A673 (cell line): ENCODE results near the gene RNF215. TPM values are rescaled to one million over a fixed set of nuclear protein-coding genes. Genes with fewer than 3 reads are reported as not detected.
A peak's percentile ranks its signal among the peaks of the same experiment; 100 is the strongest.

Source experiments
- BruUV-seq: library from RNA; stranded (reverse); fragments of 400-500 nt; replicated peaks from 2 replicates; lab custom pipeline; 2021; lab: Mats Ljungman, UMichigan
- CTCF ChIA-PET: fragments of 300-600 bp; sonication (Branson Sonifier 250); formaldehyde crosslinking; loops from one replicate; lab custom pipeline; 2022; ENCODE audit warnings: antibody characterized with exemption; lab: Charles Lee
- POLR2A ChIA-PET: fragments of 300-600 bp; sonication (Branson Sonifier 250); formaldehyde crosslinking; loops from one replicate; lab custom pipeline; 2022; ENCODE audit warnings: antibody characterized with exemption; ENCODE audit not compliant: low non-redundant PET; lab: Charles Lee
- DNase-seq: peaks from one replicate; pipeline ENCODE4 v3.0.0-alpha.2; 2015; ENCODE audit warnings: low spot score
- H3K27ac ChIP-seq: fragments of 200-600 bp; sonication (generic); 2 replicates; pipeline ENCODE4 v1.5.1; 2016; ENCODE audit warnings: mixed run types, low read depth, mild to moderate bottlenecking, mixed read lengths, antibody characterized with exemption, low read length; ENCODE audit not compliant: poor library complexity, severe bottlenecking
- H3K27me3 ChIP-seq: fragments of 200-600 bp; sonication (generic); replicated peaks from 2 replicates; pipeline ENCODE4 v1.6.1; 2017; ENCODE audit warnings: mixed run types, low read depth, mild to moderate bottlenecking, mixed read lengths, antibody characterized with exemption, low read length; ENCODE audit not compliant: insufficient read depth, poor library complexity
- H3K36me3 ChIP-seq: fragments of 200-600 bp; sonication (generic); 2 replicates; pipeline ENCODE4 v1.6.1; 2016; ENCODE audit warnings: mixed run types, mild to moderate bottlenecking, mixed read lengths, antibody characterized with exemption, low read length; ENCODE audit not compliant: insufficient read depth, poor library complexity, severe bottlenecking
- H3K4me1 ChIP-seq: fragments of 200-600 bp; sonication (generic); 2 replicates; pipeline ENCODE4 v1.6.1; 2017; ENCODE audit warnings: mixed run types, mild to moderate bottlenecking, mixed read lengths, antibody characterized with exemption, low read length; ENCODE audit not compliant: insufficient read depth, poor library complexity, severe bottlenecking
- H3K4me3 ChIP-seq: fragments of 200-600 bp; sonication (generic); 2 replicates; pipeline ENCODE4 v1.5.1; 2016; ENCODE audit warnings: low read depth, mixed run types, mild to moderate bottlenecking, mixed read lengths, low read length; ENCODE audit not compliant: poor library complexity, severe bottlenecking
- H3K9me3 ChIP-seq: fragments of 200-600 bp; sonication (generic); 2 replicates; pipeline ENCODE4 v1.6.1; 2016; ENCODE audit warnings: mixed run types, low read depth, mild to moderate bottlenecking, mixed read lengths, antibody characterized with exemption, low read length; ENCODE audit not compliant: poor library complexity, severe bottlenecking
- CTCF ChIP-seq: fragments of 300-800, 200-600 bp; sonication (generic); conservative IDR thresholded peaks from 2 replicates; pipeline ENCODE4 v1.5.1; 2017; ENCODE audit warnings: low read depth, mild to moderate bottlenecking, antibody characterized with exemption, low read length, moderate library complexity, mixed read lengths
- EZH2 ChIP-seq: fragments of 200-600 bp; sonication (generic); IDR thresholded peaks from 2 replicates; pipeline ENCODE4 v1.6.1; 2017; ENCODE audit warnings: borderline replicate concordance, low read depth, mild to moderate bottlenecking, mixed read lengths, antibody characterized with exemption, low read length; ENCODE audit not compliant: poor library complexity, severe bottlenecking
- intact Hi-C: fragments of 100-400 bp; cut with micrococcal nuclease; formaldehyde crosslinking; loops from one replicate; pipeline ENCODE4 v1.10.0; 2022; ENCODE audit not compliant: unreplicated experiment
- total RNA-seq: library from RNA; stranded (reverse); gene quantifications from 2 replicates; pipeline ENCODE4 v1.2.3, GENCODE V29; 2021

RNF215 gene
- total RNA-seq, 1 experiment from 2014 or later: 18.9 TPM

- intact Hi-C loops: loop anchor here (10.0 kb wide), 1 partner anchor 55 kb away; no protein-coding TSS in a partner anchor
- BruUV-seq: no TSS peak
- Histone ChIP-seq H3K9me3 (no peaks in the 10 kb centered on the region), H3K27ac (no peak overlapping the region), H3K27me3 (no peaks in the 10 kb centered on the region), H3K4me3 (no peak overlapping the region), H3K4me1 (peaks cover 18% of the 10 kb centered on the region), H3K36me3 (no peaks in the 10 kb centered on the region)
- TF ChIP-seq CTCF (no peak), EZH2 (no peak)
- DNase-seq: no peak
- POLR2A ChIA-PET: no interaction called here
- CTCF ChIA-PET: interaction anchor here (1.1 kb wide), 1 partner anchor 12 kb away, joined by 4 read pairs; the partner anchor contains the start of gene RNF215
These were observed 12.5 kb upstream of the RNF215 start for GRCh38 chr22:30399718-30400117.

GRCh38 chr22:30398685-30399680 is 11.8 kb upstream of the RNF215 start:
- no peaks in the 10 kb centered on the region for H3K9me3 ChIP-seq
- H3K27me3 ChIP-seq: no peaks in the 10 kb centered on the region
- H3K4me1 ChIP-seq: peaks cover 18% of the 10 kb centered on the region
- POLR2A ChIA-PET: no interaction called here
- H3K27ac ChIP-seq: no peak overlapping the region
- no TSS peak for BruUV-seq
- no peak for DNase-seq
- TF ChIP-seq CTCF (no peak), EZH2 (no peak)
- intact Hi-C loops: no loop called here
- no peak overlapping the region for H3K4me3 ChIP-seq
- CTCF ChIA-PET: interaction anchor here (1.1 to 1.9 kb wide), 2 partner anchors 11 to 12 kb away, joined by 4 to 5 read pairs; partner anchors contain the start of gene RNF215
- no peaks in the 10 kb centered on the region for H3K36me3 ChIP-seq

- intact Hi-C loops: no loop called here
- ChIA-PET CTCF (interaction anchor here (0.6 to 1.9 kb wide), 3 partner anchors 10 to 631 kb away, joined by 4 to 5 read pairs (median 5); partner anchors contain the start of gene ZMAT5), POLR2A (interaction anchor here (0.6 to 1.0 kb wide), 2 partner anchors 9 to 27 kb away, joined by 3 to 14 read pairs; no protein-coding TSS in a partner anchor)
- no TSS peak for BruUV-seq
- Histone ChIP-seq H3K9me3 (no peaks in the 10 kb centered on the region), H3K36me3 (no peaks in the 10 kb centered on the region), H3K27ac (peak overlapping the region; percentile 62), H3K4me1 (peaks cover 19% of the 10 kb centered on the region), H3K27me3 (no peaks in the 10 kb centered on the region), H3K4me3 (peak overlapping the region; percentile 74)
- TF ChIP-seq EZH2 (no peak), CTCF (no peak)
- DNase-seq: no peak
These were observed 10.7 kb upstream of the RNF215 start for GRCh38 chr22:30397656-30398635.
